ENCODE results near the gene RANBP3L.
"Not testable (repeated sequence)": the region's sequence is repeated elsewhere in the genome, so short reads cannot be mapped to it uniquely, and the experiment has no call there.

RANBP3L gene

DNA sequence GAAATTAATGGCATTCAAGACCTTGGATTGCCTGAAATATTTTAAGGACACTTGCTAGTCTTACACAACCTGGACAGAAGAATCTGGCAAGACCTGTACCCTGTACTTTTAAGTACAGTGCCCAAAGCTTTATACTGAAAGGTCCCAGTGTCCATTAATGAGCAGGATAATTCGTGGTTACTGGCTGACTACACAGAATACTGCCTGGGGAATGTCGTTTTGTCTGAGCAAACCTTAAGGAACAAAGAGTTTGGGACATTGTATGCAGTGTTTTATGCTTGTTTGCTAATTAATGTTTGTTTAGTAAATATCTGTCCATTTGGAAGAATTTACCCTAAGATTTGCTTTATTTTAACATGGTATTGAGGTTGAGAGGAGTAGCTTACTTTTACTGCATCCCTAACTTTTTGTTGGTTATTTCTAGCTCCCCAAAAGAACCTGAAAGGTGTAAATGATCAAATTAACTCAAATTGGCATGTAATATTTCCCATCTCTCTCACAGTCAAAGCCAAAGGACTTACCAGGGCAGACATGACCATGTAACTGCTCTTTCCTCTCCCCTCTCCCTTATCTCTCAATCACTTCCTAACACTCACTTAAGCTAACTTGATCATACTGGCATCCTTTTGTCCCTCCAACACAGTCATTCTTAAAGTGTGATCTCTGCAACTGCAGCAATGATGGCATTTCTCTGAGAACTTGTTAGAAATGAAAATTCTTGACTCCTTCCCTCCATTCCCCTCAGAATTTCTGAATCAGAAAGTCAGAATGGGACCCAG, 15.7 kb downstream of the RANBP3L start:
- in situ Hi-C loops (cut with HindIII; ENCODE audit: low sequenced_read_pairs) = no loop called here

GRCh38 chr5:36283775-36284174, 17.9 kb downstream of the RANBP3L start:
- in situ Hi-C loops (cut with HindIII; ENCODE audit: low sequenced_read_pairs) = not testable (repeated sequence)

DNA sequence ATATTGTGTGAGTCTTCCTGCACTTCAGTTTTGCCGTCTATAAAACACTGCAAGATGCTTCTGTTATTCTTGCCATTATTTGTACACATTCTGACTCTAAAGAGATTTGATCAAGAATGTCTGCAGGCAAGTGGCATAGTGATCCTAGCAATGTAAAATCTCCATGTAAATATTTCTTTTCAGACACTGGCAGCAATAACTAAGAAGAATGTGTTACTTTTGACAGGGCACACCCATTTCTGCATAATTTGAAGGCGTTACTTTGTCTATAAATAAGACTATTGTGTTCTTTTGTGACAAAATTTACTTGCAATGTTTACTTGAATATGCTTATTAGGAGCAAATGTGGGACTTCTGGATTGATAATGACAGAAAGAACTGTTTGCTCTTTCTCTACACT, 20.1 kb downstream of the RANBP3L start:
- in situ Hi-C loops (cut with HindIII; ENCODE audit: low sequenced_read_pairs) = no loop called here

DNA sequence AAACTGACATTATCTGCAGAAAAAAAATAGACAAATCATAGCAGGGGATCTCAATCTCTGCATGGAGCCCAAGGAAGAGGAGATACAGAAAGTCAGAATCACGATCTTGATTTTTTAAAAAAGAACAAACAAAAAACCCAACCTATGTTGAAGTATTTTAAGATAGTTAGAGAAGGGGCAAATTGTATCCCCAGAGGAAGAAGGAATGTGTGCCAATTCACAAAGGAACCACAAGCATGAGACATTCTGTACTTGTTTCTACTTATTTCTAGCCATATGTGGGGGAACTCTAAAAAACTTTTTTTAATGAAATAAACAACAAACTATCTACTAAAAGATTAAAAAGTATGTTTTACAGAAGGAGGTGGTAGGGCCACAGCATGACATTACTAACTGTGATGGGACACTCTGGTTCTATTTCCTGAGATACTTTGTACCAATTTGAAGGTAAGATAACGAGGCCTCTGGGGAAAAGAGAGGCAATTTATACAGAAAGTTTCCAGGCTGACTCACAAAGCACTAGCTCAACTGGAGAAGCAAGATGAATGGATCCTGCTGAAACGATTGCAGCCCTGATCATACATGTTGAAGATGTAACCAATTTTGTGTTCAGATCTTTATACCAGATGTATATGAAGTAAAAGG, 22.5 kb downstream of the RANBP3L start:
- in situ Hi-C loops (cut with HindIII; ENCODE audit: low sequenced_read_pairs) = no loop called here

GRCh38 chr5:36277521-36278176, 24.1 kb downstream of the RANBP3L start:
- in situ Hi-C loops (cut with HindIII; ENCODE audit: low sequenced_read_pairs) = no loop called here

DNA sequence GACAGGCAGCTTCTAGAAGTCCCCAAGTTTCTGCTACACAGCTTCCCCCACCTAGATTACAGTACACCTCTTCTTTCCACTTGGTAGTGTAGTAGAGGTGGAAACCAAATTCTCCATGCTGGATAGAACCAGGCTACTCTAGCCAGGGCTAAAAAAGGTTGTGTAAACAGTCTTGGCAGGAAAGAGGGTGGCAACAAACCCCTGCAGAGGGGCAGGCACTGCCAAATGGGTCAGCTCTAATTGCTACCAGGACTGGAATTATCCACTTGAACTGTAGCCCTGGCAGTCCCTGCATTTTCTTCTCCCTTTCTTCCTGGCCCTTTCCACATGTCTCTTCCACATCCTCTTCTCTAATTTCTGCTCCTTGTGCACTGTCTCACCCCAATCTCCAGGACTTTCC, 24.8 kb downstream of the RANBP3L start:
- in situ Hi-C loops (cut with HindIII; ENCODE audit: low sequenced_read_pairs) = no loop called here

DNA sequence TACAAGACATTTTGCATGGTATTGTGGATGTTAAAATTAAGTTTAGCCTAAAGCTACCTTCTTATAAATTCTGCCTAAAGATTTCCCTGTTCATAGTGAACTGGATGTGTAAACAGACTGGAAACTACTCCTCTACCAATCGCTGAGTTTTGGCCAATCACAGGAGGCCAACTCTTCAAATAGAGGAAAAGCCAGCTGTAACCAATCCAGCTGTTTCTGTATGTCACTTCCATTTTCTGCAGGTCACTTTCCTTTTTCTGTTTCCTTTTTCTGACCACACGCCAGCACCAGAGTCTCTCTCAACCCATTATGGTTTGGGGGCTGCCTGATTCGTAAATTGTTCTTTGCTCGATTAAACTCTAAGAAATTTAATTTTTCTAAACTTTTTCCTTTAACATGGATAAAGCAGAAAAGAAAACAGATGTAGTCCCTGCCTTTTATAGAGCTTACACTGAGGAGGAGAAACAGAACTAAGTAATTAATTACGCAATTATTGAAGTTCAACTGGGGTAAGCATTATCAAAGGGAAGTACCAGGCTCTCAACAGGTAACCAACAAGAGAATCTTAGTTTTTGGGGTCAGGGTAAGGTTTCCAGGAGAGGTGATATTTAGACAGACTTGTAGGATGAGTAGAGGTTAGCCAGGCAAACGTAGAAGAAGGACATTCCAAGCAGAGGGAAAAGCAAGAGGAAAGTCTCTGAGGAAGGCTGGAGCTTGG, 27.7 kb downstream of the RANBP3L start:
- in situ Hi-C loops (cut with HindIII; ENCODE audit: low sequenced_read_pairs) = no loop called here

GRCh38 chr5:36272136-36272690, 29.5 kb downstream of the RANBP3L start:
- in situ Hi-C loops (cut with HindIII; ENCODE audit: low sequenced_read_pairs) = no loop called here

- in situ Hi-C loops (cut with HindIII; ENCODE audit: low sequenced_read_pairs) = no loop called here
Observed at GRCh38 chr5:36270876-36271575, 30.7 kb downstream of the RANBP3L start.

- in situ Hi-C loops (cut with HindIII; ENCODE audit: low sequenced_read_pairs) = no loop called here
Observed at GRCh38 chr5:36270175-36270574, 31.5 kb downstream of the RANBP3L start.

DNA sequence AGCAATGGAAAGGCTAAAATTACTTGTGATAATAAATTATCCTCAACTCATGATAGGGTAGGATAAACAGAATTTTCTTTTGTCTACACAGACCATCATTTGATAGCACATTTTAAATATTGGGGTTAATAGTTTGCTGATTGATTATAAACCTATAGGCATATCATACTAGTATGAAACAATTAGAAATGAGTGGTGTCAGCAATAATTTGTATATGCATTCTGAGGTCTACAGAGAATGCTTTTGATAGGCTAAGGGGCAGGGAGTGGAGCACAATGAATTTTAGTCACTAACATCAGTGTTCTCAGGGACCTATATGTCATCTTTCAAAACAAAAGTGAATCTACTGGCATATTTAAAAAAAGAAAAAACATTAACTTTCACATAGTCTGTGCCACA, 32.2 kb downstream of the RANBP3L start:
- in situ Hi-C loops (cut with HindIII; ENCODE audit: low sequenced_read_pairs) = no loop called here

- in situ Hi-C loops (cut with HindIII; ENCODE audit: low sequenced_read_pairs) = no loop called here
Observed at GRCh38 chr5:36267905-36268304, 33.8 kb downstream of the RANBP3L start.

DNA sequence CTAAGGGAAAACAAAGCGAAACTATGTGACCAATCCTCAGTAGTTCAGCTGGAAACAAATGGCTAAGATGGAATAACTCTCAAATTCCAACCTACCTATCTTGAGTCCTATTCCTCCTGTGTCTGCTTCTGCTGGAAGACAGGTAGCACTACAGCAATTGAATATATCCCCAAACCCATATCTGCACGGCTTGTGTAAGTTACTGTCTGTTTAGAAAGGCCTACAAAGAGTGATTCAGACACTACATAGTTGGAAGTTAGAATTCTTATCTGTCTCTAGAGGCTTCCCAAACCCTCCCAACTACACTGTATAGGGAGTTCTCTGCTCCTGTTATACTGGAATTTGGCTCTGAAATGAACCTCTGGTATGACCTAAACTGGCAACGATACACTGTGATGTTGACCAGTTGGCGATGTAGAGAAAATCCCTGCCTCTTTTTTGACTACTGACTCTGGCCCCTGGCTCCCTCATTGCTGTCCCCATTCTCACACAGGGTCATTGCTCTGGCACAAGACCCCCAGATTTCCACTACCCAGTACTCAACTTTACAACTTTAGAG, 37.4 kb downstream of the RANBP3L start:
- in situ Hi-C loops (cut with HindIII; ENCODE audit: low sequenced_read_pairs) = no loop called here

GRCh38 chr5:36261186-36261585, 40.5 kb downstream of the RANBP3L start:
- in situ Hi-C loops (cut with HindIII; ENCODE audit: low sequenced_read_pairs) = no loop called here

GRCh38 chr5:36253575-36253974, 48.1 kb downstream of the RANBP3L start:
- in situ Hi-C loops (cut with HindIII; ENCODE audit: low sequenced_read_pairs) = no loop called here

DNA sequence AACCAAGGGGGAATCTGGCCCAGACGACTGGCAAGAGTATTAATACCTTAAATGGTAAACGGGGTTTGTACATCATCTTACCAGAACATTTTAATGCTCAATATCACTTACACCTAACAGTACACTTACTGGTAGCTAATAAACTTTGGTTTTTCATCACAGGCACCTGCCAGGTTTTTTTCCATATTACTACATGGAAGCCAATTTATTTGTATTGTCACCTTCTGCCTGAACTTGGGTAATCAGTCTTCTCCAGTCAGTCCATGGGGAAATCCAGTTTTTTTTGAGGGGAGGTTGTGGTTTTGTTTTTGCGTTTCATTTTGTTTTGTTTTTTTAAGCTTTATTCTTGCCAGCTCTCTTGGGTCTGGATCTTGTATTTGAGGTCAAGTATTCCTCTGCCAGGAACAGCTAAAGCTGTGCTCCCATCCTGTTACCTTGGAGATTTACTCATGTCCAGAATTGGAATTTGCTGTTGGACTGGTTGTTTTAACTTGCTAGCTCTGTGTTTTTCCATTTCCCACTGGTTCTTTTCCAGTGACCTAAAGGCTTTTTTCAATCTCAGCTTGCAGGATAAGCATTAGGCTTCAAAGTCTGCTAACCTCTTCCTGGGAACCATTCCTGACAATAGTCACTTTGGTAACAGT, 48.9 kb downstream of the RANBP3L start:
- in situ Hi-C loops (cut with HindIII; ENCODE audit: low sequenced_read_pairs) = no loop called here

DNA sequence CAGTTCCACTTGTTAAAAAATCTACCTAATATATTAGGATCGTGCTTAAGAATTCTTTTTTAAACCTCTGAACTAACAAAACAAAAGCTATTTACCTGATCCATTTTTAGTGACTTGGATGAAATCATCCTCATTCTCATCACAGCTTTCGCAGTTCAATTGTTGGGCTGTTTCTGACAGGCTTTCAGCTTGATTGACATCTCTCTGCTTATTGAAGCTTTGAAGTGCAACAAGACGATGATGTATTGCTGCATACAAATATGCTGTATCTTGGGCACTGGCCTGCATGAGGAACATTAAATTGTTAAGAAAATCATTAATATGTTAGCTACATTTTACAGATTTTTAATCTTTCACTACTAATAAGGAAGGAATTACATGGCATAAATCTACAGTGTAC, 50.5 kb downstream of the RANBP3L start:
- in situ Hi-C loops (cut with HindIII; ENCODE audit: low sequenced_read_pairs) = no loop called here

GRCh38 chr5:36250427-36250826, 51.3 kb downstream of the RANBP3L start:
- in situ Hi-C loops (cut with HindIII; ENCODE audit: low sequenced_read_pairs) = no loop called here

GRCh38 chr5:36246036-36246800, 55.5 kb downstream of the RANBP3L start:
- in situ Hi-C loops (cut with HindIII; ENCODE audit: low sequenced_read_pairs) = no loop called here
